ENCODE results near the gene MKNK1.

Gene MKNK1

GRCh38 chr1:46617833-46618232 is 13.8 kb upstream of the MKNK1 start:
- H3K9me3 ChIP-seq (replicated peaks; ENCODE audit: low read length) = no peaks in the 10 kb centered on the region
- H3K4me3 ChIP-seq (ENCODE audit: low read length) = no peak overlapping the region
- peaks cover 2% of the 10 kb centered on the region for H3K36me3 ChIP-seq (ENCODE audit: insufficient read depth, low read length)
- H3K9ac ChIP-seq (ENCODE audit: low read depth, low read length) = no peak overlapping the region
- H3K4me2 ChIP-seq (ENCODE audit: low read length) = no peak overlapping the region
- H3K4me1 ChIP-seq (ENCODE audit: control insufficient read depth, insufficient read depth, low read length) = peaks cover 47% of the 10 kb centered on the region
- H3K27me3 ChIP-seq (ENCODE audit: control insufficient read depth, insufficient read depth, low read length) = no peaks in the 10 kb centered on the region

- Histone ChIP-seq H3K27me3 (ENCODE audit: control insufficient read depth, insufficient read depth, low read length) (no peaks in the 10 kb centered on the region), H3K4me3 (ENCODE audit: low read length) (peak overlapping the region; percentile 99), H3K9me3 (replicated peaks; ENCODE audit: low read length) (no peaks in the 10 kb centered on the region), H3K9ac (ENCODE audit: low read depth, low read length) (peak overlapping the region; percentile 91), H3K36me3 (ENCODE audit: insufficient read depth, low read length) (peaks cover 5% of the 10 kb centered on the region), H3K4me1 (ENCODE audit: control insufficient read depth, insufficient read depth, low read length) (peaks cover 42% of the 10 kb centered on the region), H3K4me2 (ENCODE audit: low read length) (peak overlapping the region; percentile 100)
Measured at GRCh38 chr1:46617108-46617800, 13.2 kb upstream of the MKNK1 start.

GRCh38 chr1:46616277-46617107 is 12.4 kb upstream of the MKNK1 start, which contains the start of gene MOB3C:
Gene MOB3C (minus strand): TSS chr1:46616811. CDS start chr1:46613321, 3,490 bp downstream.
- Histone ChIP-seq H3K4me1 (ENCODE audit: control insufficient read depth, insufficient read depth, low read length) (peaks cover 42% of the 10 kb centered on the region), H3K9ac (ENCODE audit: low read depth, low read length) (peak within 1 kb of the TSS; percentile 91), H3K4me2 (ENCODE audit: low read length) (peak within 1 kb of the TSS; percentile 100), H3K9me3 (replicated peaks; ENCODE audit: low read length) (no peaks in the 10 kb centered on the region), H3K36me3 (ENCODE audit: insufficient read depth, low read length) (peaks cover 5% of the 10 kb centered on the region), H3K4me3 (ENCODE audit: low read length) (peak within 1 kb of the TSS; percentile 99), H3K27me3 (ENCODE audit: control insufficient read depth, insufficient read depth, low read length) (no peaks in the 10 kb centered on the region)

GRCh38 chr1:46615735-46616134 is 11.7 kb upstream of the MKNK1 start:
- no peaks in the 10 kb centered on the region for H3K9me3 ChIP-seq (replicated peaks; ENCODE audit: low read length)
- peak overlapping the region; percentile 91 for H3K9ac ChIP-seq (ENCODE audit: low read depth, low read length)
- H3K4me1 ChIP-seq (ENCODE audit: control insufficient read depth, insufficient read depth, low read length) = peaks cover 42% of the 10 kb centered on the region
- H3K36me3 ChIP-seq (ENCODE audit: insufficient read depth, low read length) = peaks cover 5% of the 10 kb centered on the region
- peak overlapping the region; percentile 99 for H3K4me3 ChIP-seq (ENCODE audit: low read length)
- H3K4me2 ChIP-seq (ENCODE audit: low read length) = peak overlapping the region; percentile 100
- no peaks in the 10 kb centered on the region for H3K27me3 ChIP-seq (ENCODE audit: control insufficient read depth, insufficient read depth, low read length)

- H3K4me3 ChIP-seq (ENCODE audit: low read length) = peak overlapping the region; percentile 99
- H3K27me3 ChIP-seq (ENCODE audit: control insufficient read depth, insufficient read depth, low read length) = no peaks in the 10 kb centered on the region
Measured at GRCh38 chr1:46615088-46615487, 11.0 kb upstream of the MKNK1 start.

GRCh38 chr1:46614604-46614984 is 10.5 kb upstream of the MKNK1 start:
- H3K4me1 ChIP-seq (ENCODE audit: control insufficient read depth, insufficient read depth, low read length) = peaks cover 42% of the 10 kb centered on the region

More at GRCh38 chr1:46615088-46615487, 11.0 kb upstream of the MKNK1 start:
- Histone ChIP-seq H3K4me2 (ENCODE audit: low read length) (peak overlapping the region; percentile 100), H3K4me1 (ENCODE audit: control insufficient read depth, insufficient read depth, low read length) (peaks cover 42% of the 10 kb centered on the region), H3K36me3 (ENCODE audit: insufficient read depth, low read length) (peaks cover 5% of the 10 kb centered on the region), H3K9me3 (replicated peaks; ENCODE audit: low read length) (no peaks in the 10 kb centered on the region), H3K9ac (ENCODE audit: low read depth, low read length) (no peak overlapping the region)

GRCh38 chr1:46613661-46614603 is 9.9 kb upstream of the MKNK1 start:
- Histone ChIP-seq H3K4me1 (ENCODE audit: control insufficient read depth, insufficient read depth, low read length) (peaks cover 42% of the 10 kb centered on the region), H3K4me2 (ENCODE audit: low read length) (peak overlapping the region; percentile 53), H3K9ac (ENCODE audit: low read depth, low read length) (peak overlapping the region; percentile 36), H3K4me3 (ENCODE audit: low read length) (peak overlapping the region; percentile 27), H3K36me3 (ENCODE audit: insufficient read depth, low read length) (peaks cover 15% of the 10 kb centered on the region), H3K27me3 (ENCODE audit: control insufficient read depth, insufficient read depth, low read length) (no peaks in the 10 kb centered on the region), H3K9me3 (replicated peaks; ENCODE audit: low read length) (no peaks in the 10 kb centered on the region)

More at GRCh38 chr1:46614604-46614984, 10.5 kb upstream of the MKNK1 start:
- Histone ChIP-seq H3K9me3 (replicated peaks; ENCODE audit: low read length) (no peaks in the 10 kb centered on the region), H3K4me3 (ENCODE audit: low read length) (no peak overlapping the region), H3K27me3 (ENCODE audit: control insufficient read depth, insufficient read depth, low read length) (no peaks in the 10 kb centered on the region), H3K4me2 (ENCODE audit: low read length) (peak overlapping the region; percentile 6), H3K36me3 (ENCODE audit: insufficient read depth, low read length) (peaks cover 9% of the 10 kb centered on the region), H3K9ac (ENCODE audit: low read depth, low read length) (no peak overlapping the region)

GRCh38 chr1:46612937-46613660 is 9.0 kb upstream of the MKNK1 start:
- Histone ChIP-seq H3K9ac (ENCODE audit: low read depth, low read length) (peak overlapping the region; percentile 36), H3K4me1 (ENCODE audit: control insufficient read depth, insufficient read depth, low read length) (peaks cover 42% of the 10 kb centered on the region), H3K9me3 (replicated peaks; ENCODE audit: low read length) (no peaks in the 10 kb centered on the region), H3K27me3 (ENCODE audit: control insufficient read depth, insufficient read depth, low read length) (no peaks in the 10 kb centered on the region), H3K4me3 (ENCODE audit: low read length) (peak overlapping the region; percentile 27), H3K4me2 (ENCODE audit: low read length) (peak overlapping the region; percentile 53), H3K36me3 (ENCODE audit: insufficient read depth, low read length) (peaks cover 24% of the 10 kb centered on the region)

GRCh38 chr1:46611691-46612221 is 7.7 kb upstream of the MKNK1 start:
- Histone ChIP-seq H3K27me3 (ENCODE audit: control insufficient read depth, insufficient read depth, low read length) (no peaks in the 10 kb centered on the region), H3K4me1 (ENCODE audit: control insufficient read depth, insufficient read depth, low read length) (peaks cover 38% of the 10 kb centered on the region), H3K4me2 (ENCODE audit: low read length) (peak overlapping the region; percentile 21), H3K36me3 (ENCODE audit: insufficient read depth, low read length) (peaks cover 28% of the 10 kb centered on the region), H3K9me3 (replicated peaks; ENCODE audit: low read length) (no peaks in the 10 kb centered on the region), H3K9ac (ENCODE audit: low read depth, low read length) (peak overlapping the region; percentile 42), H3K4me3 (ENCODE audit: low read length) (no peak overlapping the region)

GRCh38 chr1:46607345-46608130 is 3.5 kb upstream of the MKNK1 start:
- H3K4me3 ChIP-seq (ENCODE audit: low read length) = no peak overlapping the region
- no peaks in the 10 kb centered on the region for H3K27me3 ChIP-seq (ENCODE audit: control insufficient read depth, insufficient read depth, low read length)
- no peaks in the 10 kb centered on the region for H3K9me3 ChIP-seq (replicated peaks; ENCODE audit: low read length)
- H3K4me2 ChIP-seq (ENCODE audit: low read length) = no peak overlapping the region
- H3K4me1 ChIP-seq (ENCODE audit: control insufficient read depth, insufficient read depth, low read length) = peaks cover 20% of the 10 kb centered on the region
- H3K36me3 ChIP-seq (ENCODE audit: insufficient read depth, low read length) = peaks cover 23% of the 10 kb centered on the region
- no peak overlapping the region for H3K9ac ChIP-seq (ENCODE audit: low read depth, low read length)
